ENCODE data around the gene GOLGA1.

GOLGA1 gene

GRCh38 chr9:124835026-124835557 lies 105.8 kb downstream of the GOLGA1 start:
- no peak for DNase-seq (ENCODE audit: low read depth in 2 of 2)

GRCh38 chr9:124834591-124834990 lies 106.3 kb downstream of the GOLGA1 start:
- no peak for DNase-seq (ENCODE audit: low read depth in 2 of 2)

- DNase-seq (ENCODE audit: low read depth in 2 of 2): no peak
Measured at GRCh38 chr9:124831642-124832364, 109.1 kb downstream of the GOLGA1 start.

GRCh38 chr9:124830593-124830992 lies 110.3 kb downstream of the GOLGA1 start:
- no peak for DNase-seq (ENCODE audit: low read depth in 2 of 2)

- DNase-seq (ENCODE audit: low read depth in 2 of 2): no peak
Measured at GRCh38 chr9:124829334-124829669, 111.6 kb downstream of the GOLGA1 start.

- DNase-seq (ENCODE audit: low read depth in 2 of 2): no peak
Measured at GRCh38 chr9:124828489-124829333, 112.2 kb downstream of the GOLGA1 start.

Measured in stimulated activated CD4-positive, alpha-beta T cell treated with anti-CD3 and anti-CD28 coated beads, Interleukin-15, amount 100 ng/mL, for 48 hours (primary cell).